Peyer's patch (tissue), 4 donors: Measurements from ENCODE around the gene CALCA.

ENCODE experiments used
- CTCF ChIP-seq, 6 experiments: fragments of 450-650 bp in 4 of 6; fragments of 200-600 bp in 2 of 6; sonication (generic) in 1 of 6; IDR thresholded peaks; one replicate each; pipeline ENCODE4 v1.5.1; 2017 to 2019; ENCODE audit warnings: antibody characterized with exemption in 6 of 6, mild to moderate bottlenecking in 3 of 6, moderate library complexity in 1 of 6
- POLR2A ChIP-seq, 2 donors: fragments of 450-650 bp; IDR thresholded peaks; one replicate each; pipeline ENCODE4 v1.5.1; 2017; ENCODE audit warnings: antibody characterized with exemption in 2 of 2, mild to moderate bottlenecking in 2 of 2, moderate library complexity in 2 of 2

- TF ChIP-seq CTCF (IDR thresholded peaks at IDR 0.05) (no peak), POLR2A (IDR thresholded peaks at IDR 0.05) (no peak)
Measured at GRCh38 chr11:14973621-14974514, 1.7 kb upstream of the CALCA start.
